GM13977 (cell line): ENCODE data around the gene SUN1.
A peak's percentile ranks its signal among the peaks of the same experiment; 100 is the strongest.
"Not testable (repeated sequence)": the region's sequence is repeated elsewhere in the genome, so short reads cannot be mapped to it uniquely, and the experiment has no call there.

Source experiments
- DNase-seq: peaks from one replicate; pipeline ENCODE4 v3.0.0; 2012; ENCODE audit warnings: low spot score
- in situ Hi-C: fragments of 300-500 bp; cut with MboI; formaldehyde crosslinking; loops from one replicate; pipeline ENCODE4 v1.12.0; 2022; ENCODE audit warnings: low sequenced_read_pairs, low pct_unique_long_range_greater_than_20kb, mixed read lengths, inconsistent platforms; ENCODE audit not compliant: unreplicated experiment
- TF ChIP-seq, protein P1 (sequence below): IDR thresholded peaks from 2 replicates; pipeline ENCODE4 v1.5.1; 2012; ENCODE audit warnings: mild to moderate bottlenecking, control low read depth; ENCODE audit not compliant: insufficient read depth; ENCODE audit errors: extremely low read depth, missing control alignments

SUN1 gene

GRCh38 chr7:903921-904755 is 71.9 kb downstream of the SUN1 start:
- DNase-seq = no peak
- TF ChIP-seq, protein P1, sequence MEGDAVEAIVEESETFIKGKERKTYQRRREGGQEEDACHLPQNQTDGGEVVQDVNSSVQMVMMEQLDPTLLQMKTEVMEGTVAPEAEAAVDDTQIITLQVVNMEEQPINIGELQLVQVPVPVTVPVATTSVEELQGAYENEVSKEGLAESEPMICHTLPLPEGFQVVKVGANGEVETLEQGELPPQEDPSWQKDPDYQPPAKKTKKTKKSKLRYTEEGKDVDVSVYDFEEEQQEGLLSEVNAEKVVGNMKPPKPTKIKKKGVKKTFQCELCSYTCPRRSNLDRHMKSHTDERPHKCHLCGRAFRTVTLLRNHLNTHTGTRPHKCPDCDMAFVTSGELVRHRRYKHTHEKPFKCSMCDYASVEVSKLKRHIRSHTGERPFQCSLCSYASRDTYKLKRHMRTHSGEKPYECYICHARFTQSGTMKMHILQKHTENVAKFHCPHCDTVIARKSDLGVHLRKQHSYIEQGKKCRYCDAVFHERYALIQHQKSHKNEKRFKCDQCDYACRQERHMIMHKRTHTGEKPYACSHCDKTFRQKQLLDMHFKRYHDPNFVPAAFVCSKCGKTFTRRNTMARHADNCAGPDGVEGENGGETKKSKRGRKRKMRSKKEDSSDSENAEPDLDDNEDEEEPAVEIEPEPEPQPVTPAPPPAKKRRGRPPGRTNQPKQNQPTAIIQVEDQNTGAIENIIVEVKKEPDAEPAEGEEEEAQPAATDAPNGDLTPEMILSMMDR = no peak
- in situ Hi-C loops = no loop called here

DNA sequence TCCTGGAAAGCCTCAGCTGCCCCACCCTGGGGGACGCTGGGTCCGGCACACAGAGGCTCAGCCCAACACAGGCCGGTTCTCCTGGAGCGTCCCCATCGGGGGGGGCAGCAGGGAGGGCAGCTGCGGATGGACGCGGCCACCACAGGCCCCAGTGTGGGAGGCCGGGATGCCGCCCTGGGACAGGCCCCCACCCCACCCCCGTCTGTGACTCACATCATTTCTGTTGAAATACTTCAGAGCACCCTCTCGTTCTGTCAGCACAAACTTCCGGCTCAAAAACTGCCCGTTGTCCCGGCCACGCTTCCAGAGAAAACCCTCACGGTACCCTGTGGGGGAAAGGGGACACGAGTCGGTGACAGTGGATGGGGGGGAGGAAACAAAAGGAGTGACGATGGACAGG is 72.6 kb downstream of the SUN1 start:
- no peak for DNase-seq
- TF ChIP-seq, protein P1 = no peak
- in situ Hi-C loops = no loop called here

DNA sequence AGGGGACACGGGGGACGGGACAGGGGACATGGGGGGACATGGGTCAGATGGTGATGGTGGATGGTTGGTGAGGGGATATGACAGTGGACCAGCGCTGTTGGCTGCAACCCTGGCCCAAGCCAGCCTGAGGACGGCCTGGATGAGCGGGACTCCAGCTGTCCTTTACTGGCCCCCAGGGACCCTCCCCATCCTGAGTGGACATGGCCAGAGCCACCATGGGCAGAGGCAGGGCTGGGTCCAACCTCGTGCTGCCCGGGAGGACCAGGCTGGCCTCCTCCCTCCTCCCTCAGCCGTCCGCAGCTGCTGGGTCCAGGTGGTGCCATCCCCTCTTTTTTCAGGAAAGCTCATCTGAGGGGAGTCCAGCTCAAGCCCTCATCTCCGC is 74.5 kb downstream of the SUN1 start:
- in situ Hi-C loops = no loop called here
- TF ChIP-seq, protein P1 = no peak
- DNase-seq = no peak

- TF ChIP-seq, protein P1 = no peak
- no peak for DNase-seq
- in situ Hi-C loops = no loop called here
These were observed 75.1 kb downstream of the SUN1 start for GRCh38 chr7:907158-907980.

DNA sequence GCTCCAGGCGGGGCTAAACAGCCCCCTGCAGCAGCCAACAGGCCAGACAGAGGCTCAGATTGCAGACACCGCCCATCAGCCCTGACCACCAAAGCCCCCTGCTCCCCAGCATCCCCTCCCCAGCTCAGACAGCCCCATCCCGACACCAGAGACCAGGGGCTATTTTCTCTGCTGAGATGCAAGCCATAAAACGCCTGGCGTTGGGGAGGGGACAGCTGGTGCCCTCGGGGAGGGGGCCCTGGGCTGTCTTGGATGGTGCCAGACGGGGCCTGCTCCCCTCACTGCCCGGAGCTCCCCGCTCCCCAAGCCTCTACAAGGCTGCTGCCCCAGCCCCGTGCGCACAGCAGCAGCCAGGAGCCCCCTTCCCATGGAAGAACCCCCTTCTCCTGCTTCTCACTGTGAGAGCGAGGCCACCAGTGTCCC is 75.9 kb downstream of the SUN1 start:
- TF ChIP-seq, protein P1 = no peak
- in situ Hi-C loops = no loop called here
- DNase-seq = no peak

DNA sequence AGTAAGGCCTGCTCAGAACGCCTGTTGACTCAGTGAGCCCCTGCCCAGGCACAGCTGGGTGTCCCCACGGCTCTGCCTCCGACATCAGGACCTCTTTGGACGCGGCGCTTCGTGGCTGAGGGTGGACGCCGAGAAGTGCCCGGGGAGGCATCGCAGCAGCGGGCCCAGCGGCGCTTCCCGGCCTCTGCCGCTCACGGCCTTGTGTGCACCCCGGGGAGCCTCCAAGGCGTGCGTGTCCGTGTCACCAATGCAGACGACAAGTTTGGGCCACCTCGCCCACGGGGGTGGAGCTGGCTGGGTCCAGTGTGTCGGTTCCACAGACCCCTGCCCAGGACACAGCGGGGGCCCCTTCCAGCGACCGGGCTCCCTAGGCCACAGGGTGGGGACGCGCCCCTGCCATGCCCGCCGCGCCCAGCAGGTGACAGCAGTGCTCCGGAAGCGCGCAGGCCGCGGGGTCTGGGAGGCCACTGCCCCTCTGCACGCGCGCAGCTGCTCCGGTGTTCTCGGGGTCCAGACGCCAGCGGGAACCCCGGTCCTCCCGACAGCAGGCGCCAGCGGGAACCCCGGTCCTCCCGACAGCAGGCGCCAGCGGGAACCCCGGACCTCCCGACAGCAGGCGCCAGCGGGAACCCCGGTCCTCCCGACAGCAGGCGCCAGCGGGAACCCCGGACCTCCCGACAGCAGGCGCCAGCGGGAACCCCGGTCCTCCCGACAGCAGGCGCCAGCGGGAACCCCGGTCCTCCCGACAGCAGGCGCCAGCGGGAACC is 76.5 kb downstream of the SUN1 start:
- TF ChIP-seq, protein P1 = peak; percentile 100
- DNase-seq = peak; percentile 92
- in situ Hi-C loops = not testable (repeated sequence)
